GM23248 (cell line): Measurements from ENCODE around the gene UBE2B. TPM values are rescaled to one million over a fixed set of nuclear protein-coding genes. Genes with fewer than 3 reads are reported as not detected.

ENCODE experiments used
- DNase-seq: peaks from one replicate; pipeline ENCODE4 v3.0.0-alpha.2; 2015
- H2AFZ ChIP-seq: fragments of 200-600 bp; sonication (generic); 2 replicates; pipeline ENCODE4 v1.6.1; 2016; ENCODE audit warnings: antibody characterized with exemption
- H3F3A ChIP-seq: fragments of 200-600 bp; sonication (generic); 2 replicates; pipeline ENCODE4 v1.6.1; 2016; ENCODE audit warnings: mild to moderate bottlenecking, antibody characterized with exemption, mixed run types; ENCODE audit not compliant: insufficient read depth
- H3K27ac ChIP-seq: fragments of 200-600 bp; sonication (generic); 2 replicates; pipeline ENCODE4 v1.5.1; 2016; ENCODE audit warnings: mild to moderate bottlenecking
- H3K27me3 ChIP-seq: fragments of 200-600 bp; sonication (generic); replicated peaks from 2 replicates; pipeline ENCODE4 v1.6.1; 2016; ENCODE audit warnings: mild to moderate bottlenecking; ENCODE audit not compliant: insufficient read depth
- H3K36me3 ChIP-seq: fragments of 200-600 bp; sonication (generic); 2 replicates; pipeline ENCODE4 v1.6.1; 2016; ENCODE audit warnings: low read depth, mild to moderate bottlenecking
- H3K4me1 ChIP-seq: fragments of 200-600 bp; sonication (generic); 2 replicates; pipeline ENCODE4 v1.6.1; 2016; ENCODE audit warnings: mild to moderate bottlenecking; ENCODE audit not compliant: insufficient read depth
- H3K4me2 ChIP-seq: fragments of 200-600 bp; sonication (generic); one replicate; pipeline ENCODE4 v1.6.1; 2016; ENCODE audit warnings: mild to moderate bottlenecking; ENCODE audit not compliant: unreplicated experiment
- H3K4me3 ChIP-seq: fragments of 200-600 bp; sonication (generic); 2 replicates; pipeline ENCODE4 v1.5.1; 2016; ENCODE audit warnings: mild to moderate bottlenecking
- H3K79me2 ChIP-seq: fragments of 200-600 bp; sonication (generic); 2 replicates; pipeline ENCODE4 v1.6.1; 2016; ENCODE audit warnings: mild to moderate bottlenecking; ENCODE audit not compliant: insufficient read depth
- H3K9ac ChIP-seq: fragments of 200-600 bp; sonication (generic); 2 replicates; pipeline ENCODE4 v1.6.1; 2016; ENCODE audit warnings: mild to moderate bottlenecking
- H3K9me2 ChIP-seq: fragments of 200-600 bp; sonication (generic); 2 replicates; pipeline ENCODE4 v1.6.1; 2016; ENCODE audit warnings: mixed run types, mild to moderate bottlenecking, moderate library complexity; ENCODE audit not compliant: insufficient read depth
- H3K9me3 ChIP-seq: fragments of 200-600 bp; sonication (generic); one replicate; pipeline ENCODE4 v1.6.1; 2017; ENCODE audit warnings: low read depth
- H4K20me1 ChIP-seq: fragments of 200-600 bp; sonication (generic); 2 replicates; pipeline ENCODE4 v1.6.0; 2016; ENCODE audit not compliant: insufficient read depth
- EZH2 ChIP-seq: fragments of 200-600 bp; sonication (generic); IDR thresholded peaks from 2 replicates; pipeline ENCODE4 v1.6.1; 2018; ENCODE audit warnings: antibody characterized with exemption, mild to moderate bottlenecking; ENCODE audit not compliant: insufficient read depth, poor library complexity, severe bottlenecking
- EZH2phosphoT487 ChIP-seq: fragments of 200-600 bp; sonication (generic); IDR thresholded peaks from 2 replicates; pipeline ENCODE4 v1.6.1; 2018; ENCODE audit warnings: antibody characterized with exemption, moderate library complexity, mild to moderate bottlenecking, low read depth; ENCODE audit not compliant: insufficient read depth
- WGBS, 2 experiments: methylation state at CpG; one replicate each; pipeline ENCODE4 v1.1.6; 2015 to 2017; ENCODE audit warnings: low lambda C conversion rate in 2 of 2, low coverage in 1 of 2; ENCODE audit errors: missing lambda C conversion rate in 2 of 2; 5-methylcytosine and 5-hydroxymethylcytosine counted together
- in situ Hi-C: fragments of 300-500 bp; cut with MboI; formaldehyde crosslinking; loops from 2 replicates; pipeline ENCODE4 v1.15.0; 2020
- polyA plus RNA-seq: library from polyadenylated mRNA; unstranded; fragments of >200 nt; fragmentation: Nextera tagmentation; extraction: Ambion mirVana; gene quantifications from 2 replicates; pipeline ENCODE4 v1.2.1, GENCODE V29; 2016
- total RNA-seq: library from RNA; depleted of rRNA; stranded (reverse); fragments of >200 nt; shearing (Covaris generic); gene quantifications from 2 replicates; pipeline ENCODE4 v1.2.3, GENCODE V29; 2014

The UBE2B gene
- total and polyA plus RNA-seq, 2 experiments from 2014 or later, result 21.7 to 376 TPM

- H3K36me3 ChIP-seq, result peaks cover 5% of the 10 kb centered on the region; the same call in 1 of the 2 replicates
- peak overlapping the region; percentile 87 for H3K4me3 ChIP-seq
- no peaks in the 10 kb centered on the region for H3K9me2 ChIP-seq
- H3K4me1 ChIP-seq, result peaks cover 16% of the 10 kb centered on the region; the same call in 1 of the 2 replicates
- peak overlapping the region; percentile 80 for H3K4me2 ChIP-seq
- peak overlapping the region; percentile 86 for H2AFZ ChIP-seq
- in situ Hi-C loops, result no loop called here
- no peak overlapping the region for H3K27ac ChIP-seq
- H3K9ac ChIP-seq, result peak overlapping the region; percentile 80
- no peaks in the 10 kb centered on the region for H4K20me1 ChIP-seq
- peaks cover 34% of the 10 kb centered on the region for H3K79me2 ChIP-seq
- TF ChIP-seq EZH2, result no peak
- no peak for TF ChIP-seq EZH2phosphoT487
- H3F3A ChIP-seq, result 0 out of 2 replicates have a peak, but pooled peaks cover 3% of the 10 kb centered on the region
- no peaks in the 10 kb centered on the region for H3K9me3 ChIP-seq
- H3K27me3 ChIP-seq, result no peaks in the 10 kb centered on the region
- DNase-seq, result no peak
- WGBS, 2 experiments, result 16 to 19% methylated on average over 9 of the region's 9 CpGs
Measured at GRCh38 chr5:134411228-134411545, 39.8 kb downstream of the UBE2B start.

- WGBS, 2 experiments, result 2% methylated on average over 22 to 47 of the region's 61 CpGs
- H2AFZ ChIP-seq, result peak within 1 kb of the TSS; percentile 86
- H3K9ac ChIP-seq, result peak within 1 kb of the TSS; percentile 80
- no peak within 1 kb of the TSS; the same call in 1 of the 2 replicates for H3K27ac ChIP-seq
- peaks cover 34% of the 10 kb centered on the region for H3K79me2 ChIP-seq
- H3K9me3 ChIP-seq, result no peaks in the 10 kb centered on the region
- in situ Hi-C loops, result no loop called here
- peaks cover 5% of the 10 kb centered on the region; the same call in 1 of the 2 replicates for H3K36me3 ChIP-seq
- peaks cover 16% of the 10 kb centered on the region; the same call in 1 of the 2 replicates for H3K4me1 ChIP-seq
- no peaks in the 10 kb centered on the region for H3K9me2 ChIP-seq
- TF ChIP-seq EZH2, result no peak
- no peaks in the 10 kb centered on the region for H4K20me1 ChIP-seq
- H3K4me2 ChIP-seq, result peak within 1 kb of the TSS; percentile 80
- no peaks in the 10 kb centered on the region for H3K27me3 ChIP-seq
- peak within 1 kb of the TSS; percentile 87 for H3K4me3 ChIP-seq
- DNase-seq, result peak; percentile 95
- H3F3A ChIP-seq, result 0 out of 2 replicates have a peak, but pooled peaks cover 2% of the 10 kb centered on the region
Measured at GRCh38 chr5:134411546-134412266, 40.3 kb downstream of the UBE2B start, which contains the start of gene CDKN2AIPNL. Gene CDKN2AIPNL (minus strand): TSS chr5:134411881. CDS start chr5:134411854, 27 bp downstream.

GRCh38 chr5:134413046-134413445 is 41.7 kb downstream of the UBE2B start:
- no peaks in the 10 kb centered on the region for H3K9me2 ChIP-seq
- peaks cover 5% of the 10 kb centered on the region; the same call in 1 of the 2 replicates for H3K36me3 ChIP-seq
- H3K27ac ChIP-seq, result no peak overlapping the region
- no peak overlapping the region for H3K4me2 ChIP-seq
- H3K4me1 ChIP-seq, result peaks cover 16% of the 10 kb centered on the region; the same call in 1 of the 2 replicates
- no peaks in the 10 kb centered on the region for H3F3A ChIP-seq
- no peak overlapping the region for H3K4me3 ChIP-seq
- in situ Hi-C loops, result no loop called here
- no peak overlapping the region for H3K9ac ChIP-seq
- no peak overlapping the region for H2AFZ ChIP-seq
- H3K27me3 ChIP-seq, result no peaks in the 10 kb centered on the region
- 94 to 100% methylated on average over 2 of the region's 2 CpGs for WGBS, 2 experiments
- DNase-seq, result no peak
- no peaks in the 10 kb centered on the region for H4K20me1 ChIP-seq
- TF ChIP-seq EZH2phosphoT487 (no peak), EZH2 (no peak)
- H3K9me3 ChIP-seq, result no peaks in the 10 kb centered on the region
- peaks cover 28% of the 10 kb centered on the region for H3K79me2 ChIP-seq

- DNase-seq, result no peak
- no peak overlapping the region for H3K27ac ChIP-seq
- no peaks in the 10 kb centered on the region for H3F3A ChIP-seq
- H3K79me2 ChIP-seq, result no peaks in the 10 kb centered on the region
- no peak overlapping the region for H3K4me2 ChIP-seq
- H3K9ac ChIP-seq, result no peak overlapping the region
- H3K9me3 ChIP-seq, result no peaks in the 10 kb centered on the region
- in situ Hi-C loops, result no loop called here
- H3K36me3 ChIP-seq, result no peaks in the 10 kb centered on the region
- no peaks in the 10 kb centered on the region for H4K20me1 ChIP-seq
- TF ChIP-seq EZH2phosphoT487, result no peak
- TF ChIP-seq EZH2, result no peak
- no peaks in the 10 kb centered on the region for H3K4me1 ChIP-seq
- H3K9me2 ChIP-seq, result no peaks in the 10 kb centered on the region
- H2AFZ ChIP-seq, result no peak overlapping the region
- H3K4me3 ChIP-seq, result no peak overlapping the region
- H3K27me3 ChIP-seq, result no peaks in the 10 kb centered on the region
Measured at GRCh38 chr5:134417707-134418106, 46.3 kb downstream of the UBE2B start.
